Activated B cell treated with CpG ODN at 0.5 μM for 24 hours (primary cell): Measurements from ENCODE around the gene CALCOCO1. TPM values are rescaled to one million over a fixed set of nuclear protein-coding genes. Genes with fewer than 3 reads are reported as not detected.

Source experiments
- ATAC-seq: fragments of 200-7000 bp; cut with Tn5 transposase; one replicate; pipeline ENCODE4 v1.10.0; 2021; ENCODE audit warnings: low read depth, mild to moderate bottlenecking, moderate library complexity
- CTCF ChIA-PET: fragments of 350-600 bp; sonication (Branson Sonifier 250); formaldehyde crosslinking; loops from one replicate; lab custom pipeline; 2021; ENCODE audit warnings: antibody characterized with exemption; lab: Charles Lee
- POLR2A ChIA-PET: fragments of 350-600 bp; sonication (Branson Sonifier 250); formaldehyde crosslinking; loops from one replicate; lab custom pipeline; 2021; ENCODE audit warnings: antibody characterized with exemption; lab: Charles Lee
- DNase-seq: peaks from one replicate; pipeline ENCODE4 v3.0.0; 2022
- H3K27ac Mint-ChIP-seq: one replicate; pipeline ENCODE4 v1.8.0; 2020; ENCODE audit warnings: mixed read lengths
- H3K27me3 Mint-ChIP-seq: one replicate; pipeline ENCODE4 v1.8.0; 2021; ENCODE audit warnings: mixed read lengths
- H3K36me3 Mint-ChIP-seq: one replicate; pipeline ENCODE4 v1.8.0; 2021; ENCODE audit warnings: low read depth, mixed read lengths
- H3K4me1 Mint-ChIP-seq: one replicate; pipeline ENCODE4 v1.8.0; 2021; ENCODE audit warnings: mixed read lengths
- H3K4me3 Mint-ChIP-seq: one replicate; pipeline ENCODE4 v1.8.0; 2020; ENCODE audit warnings: mild to moderate bottlenecking, mixed read lengths
- H3K9me3 Mint-ChIP-seq: one replicate; pipeline ENCODE4 v1.8.0; 2020; ENCODE audit warnings: mixed read lengths
- CTCF ChIP-seq: fragments of 200-600 bp; IDR thresholded peaks from one replicate; pipeline ENCODE4 v1.8.0; 2022; ENCODE audit warnings: antibody characterized with exemption, mild to moderate bottlenecking
- intact Hi-C: fragments of 100-400 bp; cut with micrococcal nuclease; formaldehyde crosslinking; loops from one replicate; pipeline ENCODE4 v1.15.1; 2024
- total RNA-seq: library from RNA; stranded (reverse); gene quantifications from 2 replicates; pipeline ENCODE4 v1.2.3, GENCODE V29; 2022

CALCOCO1 gene
- total RNA-seq, 1 donor from 2014 or later, result 59.5 TPM

GRCh38 chr12:53709671-53710070, 17.6 kb downstream of the CALCOCO1 start:
- no peak for TF ChIP-seq CTCF
- Mint-ChIP-seq H3K27me3 (peaks cover 18% of the 10 kb centered on the region), H3K36me3 (peaks cover 27% of the 10 kb centered on the region), H3K4me3 (no peak overlapping the region), H3K27ac (no peak overlapping the region), H3K9me3 (no peaks in the 10 kb centered on the region), H3K4me1 (peaks cover 5% of the 10 kb centered on the region)
- ChIA-PET POLR2A (interaction anchor here (0.6 kb wide), 1 partner anchor 137 kb away, joined by 3 read pairs; no protein-coding TSS in a partner anchor), CTCF (no interaction called here)
- intact Hi-C loops, result no loop called here
- no peak for ATAC-seq
- no peak for DNase-seq

- no peak for TF ChIP-seq CTCF
- intact Hi-C loops, result no loop called here
- H3K27ac Mint-ChIP-seq, result no peak overlapping the region
- DNase-seq (no peak), ATAC-seq (no peak)
- POLR2A ChIA-PET, result no interaction called here
- CTCF ChIA-PET, result no interaction called here
- no peak overlapping the region for H3K4me3 Mint-ChIP-seq
- no peaks in the 10 kb centered on the region for H3K9me3 Mint-ChIP-seq
- H3K27me3 Mint-ChIP-seq, result peaks cover 42% of the 10 kb centered on the region
- peaks cover under 1% of the 10 kb centered on the region for H3K4me1 Mint-ChIP-seq
- H3K36me3 Mint-ChIP-seq, result no peaks in the 10 kb centered on the region
These were observed 21.2 kb downstream of the CALCOCO1 start for GRCh38 chr12:53706080-53706479.

GRCh38 chr12:53703756-53704155, 23.5 kb downstream of the CALCOCO1 start:
- no peak for TF ChIP-seq CTCF
- no peak overlapping the region for H3K4me3 Mint-ChIP-seq
- DNase-seq, result no peak
- H3K27me3 Mint-ChIP-seq, result peaks cover 60% of the 10 kb centered on the region
- H3K27ac Mint-ChIP-seq, result no peak overlapping the region
- ChIA-PET CTCF (interaction anchor here (0.9 to 4.5 kb wide), 3 partner anchors 10 to 42 kb away, joined by 3 to 99 read pairs (median 6); no protein-coding TSS in a partner anchor), POLR2A (no interaction called here)
- H3K4me1 Mint-ChIP-seq, result no peaks in the 10 kb centered on the region
- no peak for ATAC-seq
- no peaks in the 10 kb centered on the region for H3K9me3 Mint-ChIP-seq
- no peaks in the 10 kb centered on the region for H3K36me3 Mint-ChIP-seq
- intact Hi-C loops, result loop anchor here (5.0 kb wide), 1 partner anchor 509 kb away; no protein-coding TSS in a partner anchor

GRCh38 chr12:53701518-53702264, 25.6 kb downstream of the CALCOCO1 start:
- H3K27me3 Mint-ChIP-seq, result peaks cover 71% of the 10 kb centered on the region
- peaks cover 4% of the 10 kb centered on the region for H3K4me1 Mint-ChIP-seq
- no peak overlapping the region for H3K27ac Mint-ChIP-seq

More at GRCh38 chr12:53701518-53702264, 25.6 kb downstream of the CALCOCO1 start:
- Mint-ChIP-seq H3K9me3 (no peaks in the 10 kb centered on the region), H3K36me3 (no peaks in the 10 kb centered on the region), H3K4me3 (no peak overlapping the region)
- intact Hi-C loops, result loop anchor here (1.0 to 5.0 kb wide), 2 partner anchors 42 to 511 kb away; no protein-coding TSS in a partner anchor
- ChIA-PET CTCF (interaction anchor here (0.7 to 4.5 kb wide), 6 partner anchors 8 to 56 kb away, joined by 3 to 99 read pairs (median 4); no protein-coding TSS in a partner anchor), POLR2A (interaction anchor here (1.2 kb wide), 1 partner anchor 41 kb away, joined by 12 read pairs; no protein-coding TSS in a partner anchor)
- TF ChIP-seq CTCF, result peak; percentile 65
- DNase-seq, result peak; percentile 56
- ATAC-seq, result peak; percentile 85
